HG03457 (cell line): ENCODE results near the gene SLC1A4.

ENCODE experiments used
- ATAC-seq: cut with Tn5 transposase; IDR thresholded peaks from one replicate; pipeline ENCODE4 v1.9.1; 2021; ENCODE audit warnings: moderate number of reproducible peaks; ENCODE audit not compliant: unreplicated experiment

The SLC1A4 gene

DNA sequence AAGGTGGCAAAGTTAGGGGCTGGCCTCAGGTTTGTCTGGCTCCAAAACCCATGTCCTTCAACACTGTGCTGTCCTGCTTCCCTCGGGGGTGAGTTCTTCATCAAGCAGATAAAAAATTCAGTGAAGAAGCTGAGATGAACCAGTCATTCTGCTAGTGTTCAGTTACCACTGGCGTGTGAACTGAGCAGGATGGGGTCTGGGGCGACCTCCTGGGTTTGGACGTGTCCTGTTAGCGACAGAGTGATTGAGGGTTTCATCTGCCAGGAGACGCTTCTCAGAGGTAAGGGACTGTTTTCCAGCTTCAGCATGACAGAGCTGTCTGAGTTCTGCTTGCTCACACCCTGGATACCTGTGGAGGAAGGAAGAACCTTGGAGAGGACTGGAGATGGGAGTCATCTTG, 81.7 kb downstream of the SLC1A4 start:
- ATAC-seq, result no peak

- ATAC-seq, result no peak
Observed at GRCh38 chr2:65071499-65072180, 82.4 kb downstream of the SLC1A4 start.

DNA sequence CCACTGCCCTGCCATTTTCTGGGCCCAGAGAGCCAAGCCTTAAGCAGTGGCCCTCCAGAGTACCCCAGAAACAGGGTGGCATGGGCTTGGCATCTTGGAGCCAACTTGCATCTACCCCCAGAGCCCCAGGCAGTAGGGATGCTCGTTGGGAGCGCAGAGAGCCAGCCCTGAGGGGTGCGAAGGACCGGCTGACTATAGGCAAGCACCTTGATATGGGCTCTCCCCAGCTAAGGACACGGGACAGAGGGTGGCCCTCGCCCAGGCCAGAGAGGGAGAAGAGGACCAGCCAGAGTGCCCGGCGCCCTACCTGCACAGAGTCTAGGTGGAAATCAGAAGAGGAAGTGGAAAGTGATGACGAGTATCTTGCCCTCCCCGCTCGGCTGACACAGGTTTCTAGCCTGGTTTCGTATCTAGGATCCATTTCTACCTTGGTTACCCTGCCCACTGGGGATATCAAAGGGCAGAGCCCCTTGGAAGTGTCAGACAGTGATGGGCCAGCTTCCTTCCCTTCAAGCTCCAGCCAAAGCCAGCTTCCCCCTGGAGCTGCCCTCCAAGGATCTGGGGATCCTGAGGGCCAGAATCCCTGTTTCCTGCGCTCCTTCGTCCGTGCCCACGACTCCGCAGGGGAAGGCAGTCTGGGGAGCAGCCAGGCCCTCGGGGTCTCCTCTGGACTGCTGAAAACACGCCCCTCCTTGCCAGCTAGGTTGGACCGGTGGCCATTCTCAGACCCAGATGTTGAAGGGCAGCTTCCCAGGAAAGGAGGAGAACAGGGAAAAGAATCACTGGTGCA, 83.2 kb downstream of the SLC1A4 start:
- no peak for ATAC-seq
